Esophagus squamous epithelium (tissue), 4 donors: Measurements from ENCODE around the gene TIMM29.

ENCODE experiments used
- CTCF ChIP-seq, 6 experiments: fragments of 450-650 bp in 4 of 6; fragments of 200-600 bp in 2 of 6; sonication (generic) in 2 of 6; IDR thresholded peaks; one replicate each; pipeline ENCODE4 v1.5.1; 2016 to 2019; ENCODE audit warnings: antibody characterized with exemption in 6 of 6, mild to moderate bottlenecking in 4 of 6, moderate library complexity in 4 of 6
- POLR2A ChIP-seq, 4 donors: fragments of 450-650 bp; IDR thresholded peaks; one replicate each; pipeline ENCODE4 v1.6.1; 2017; ENCODE audit warnings: antibody characterized with exemption in 4 of 4, mild to moderate bottlenecking in 4 of 4, moderate library complexity in 3 of 4

DNA sequence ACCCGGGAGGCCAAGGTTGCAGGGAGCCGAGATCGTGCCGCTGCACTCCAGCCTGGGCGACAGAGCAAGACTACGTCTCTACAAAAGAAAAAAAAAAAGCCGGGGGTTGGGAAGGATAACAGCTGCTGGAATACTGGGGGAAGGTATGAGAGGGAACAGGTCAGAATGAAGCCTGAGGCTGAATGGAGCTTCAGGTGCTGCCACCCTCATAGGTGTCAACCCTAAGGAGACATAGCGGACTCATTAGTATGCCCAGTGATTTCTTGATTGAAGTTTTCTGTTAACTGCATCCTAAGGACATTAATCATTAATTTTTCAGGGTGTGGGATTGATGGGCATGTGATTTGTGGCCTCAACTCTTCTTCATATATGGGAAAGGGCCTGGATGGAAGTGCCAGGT lies 38.2 kb downstream of the TIMM29 start:
- no peak for TF ChIP-seq CTCF (IDR thresholded peaks at IDR 0.05)
- no peak for TF ChIP-seq POLR2A (IDR thresholded peaks at IDR 0.05)
